Prostate gland (tissue), 2 donors: ENCODE results near the gene MPZL1.

Experiments
- POLR2A ChIP-seq: fragments of 450-650 bp; IDR thresholded peaks from one replicate; pipeline ENCODE4 v1.6.1; 2016; ENCODE audit warnings: antibody characterized with exemption, mild to moderate bottlenecking
- POLR2AphosphoS5 ChIP-seq: sonication (generic); formaldehyde crosslinking; IDR thresholded peaks from one replicate; pipeline ENCODE4 v1.6.1; 2017; ENCODE audit warnings: antibody characterized with exemption
- TF ChIP-seq, protein P1 (sequence below), 4 experiments: fragments of 200-600 bp in 2 of 4; fragments of 450-650 bp in 2 of 4; sonication (generic) in 2 of 4; IDR thresholded peaks; 1 replicate in 3 of 4; 2 replicates in 1 of 4; pipeline ENCODE4 v1.5.1; 2016 to 2019; ENCODE audit warnings: antibody characterized with exemption in 4 of 4, mild to moderate bottlenecking in 2 of 4, moderate library complexity in 2 of 4

DNA sequence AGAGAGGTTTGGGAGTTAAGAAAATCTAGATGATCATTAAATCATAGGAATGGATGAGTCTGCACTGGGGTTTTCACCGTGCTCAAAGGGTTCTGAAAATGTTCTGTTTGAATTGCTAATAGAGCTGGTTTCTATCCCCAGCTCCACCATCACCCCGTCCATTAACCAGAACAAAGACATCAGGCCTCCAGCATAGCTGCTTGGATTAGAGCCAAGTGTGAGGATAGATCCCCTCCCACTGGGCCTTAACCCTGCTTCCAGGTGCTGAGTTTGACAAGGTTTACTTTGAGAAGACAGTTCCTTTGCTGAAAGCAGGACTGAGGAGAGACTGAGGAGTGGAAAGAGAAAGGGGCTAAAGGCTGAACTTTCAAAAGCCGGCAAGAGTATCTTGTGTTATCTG, 48.3 kb downstream of the MPZL1 start:
- TF ChIP-seq POLR2A (no peak), POLR2AphosphoS5 (no peak)
- TF ChIP-seq, protein P1, sequence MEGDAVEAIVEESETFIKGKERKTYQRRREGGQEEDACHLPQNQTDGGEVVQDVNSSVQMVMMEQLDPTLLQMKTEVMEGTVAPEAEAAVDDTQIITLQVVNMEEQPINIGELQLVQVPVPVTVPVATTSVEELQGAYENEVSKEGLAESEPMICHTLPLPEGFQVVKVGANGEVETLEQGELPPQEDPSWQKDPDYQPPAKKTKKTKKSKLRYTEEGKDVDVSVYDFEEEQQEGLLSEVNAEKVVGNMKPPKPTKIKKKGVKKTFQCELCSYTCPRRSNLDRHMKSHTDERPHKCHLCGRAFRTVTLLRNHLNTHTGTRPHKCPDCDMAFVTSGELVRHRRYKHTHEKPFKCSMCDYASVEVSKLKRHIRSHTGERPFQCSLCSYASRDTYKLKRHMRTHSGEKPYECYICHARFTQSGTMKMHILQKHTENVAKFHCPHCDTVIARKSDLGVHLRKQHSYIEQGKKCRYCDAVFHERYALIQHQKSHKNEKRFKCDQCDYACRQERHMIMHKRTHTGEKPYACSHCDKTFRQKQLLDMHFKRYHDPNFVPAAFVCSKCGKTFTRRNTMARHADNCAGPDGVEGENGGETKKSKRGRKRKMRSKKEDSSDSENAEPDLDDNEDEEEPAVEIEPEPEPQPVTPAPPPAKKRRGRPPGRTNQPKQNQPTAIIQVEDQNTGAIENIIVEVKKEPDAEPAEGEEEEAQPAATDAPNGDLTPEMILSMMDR (IDR thresholded peaks at IDR 0.05), result no peak
